Parathyroid adenoma (tissue), 2 donors: Measurements from ENCODE around the gene ACTN2.

Source experiments
- H2AFZ ChIP-seq: fragments of 300-600 bp; sonication (generic); one replicate; pipeline ENCODE4 v1.7.0; 2017; ENCODE audit warnings: antibody characterized with exemption, mild to moderate bottlenecking
- H3K27ac ChIP-seq: fragments of 300-600 bp; sonication (generic); one replicate; pipeline ENCODE4 v1.7.0; 2017
- H3K27me3 ChIP-seq: fragments of 300-600 bp; sonication (generic); one replicate; pipeline ENCODE4 v1.7.0; 2017; ENCODE audit warnings: low read length; ENCODE audit not compliant: control insufficient read depth, insufficient read depth
- H3K36me3 ChIP-seq: fragments of 300-600 bp; sonication (generic); one replicate; pipeline ENCODE4 v1.7.0; 2017; ENCODE audit warnings: low read length; ENCODE audit not compliant: control insufficient read depth, insufficient read depth
- H3K4me1 ChIP-seq: fragments of 300-600 bp; sonication (generic); one replicate; pipeline ENCODE4 v1.7.0; 2017; ENCODE audit warnings: control low read depth
- H3K4me2 ChIP-seq: fragments of 300-600 bp; sonication (generic); one replicate; pipeline ENCODE4 v1.7.0; 2017; ENCODE audit warnings: low read length
- H3K4me3 ChIP-seq: fragments of 300-600 bp; sonication (generic); one replicate; pipeline ENCODE4 v1.7.0; 2017; ENCODE audit warnings: low read depth, low read length
- H3K79me2 ChIP-seq: fragments of 300-600 bp; sonication (generic); one replicate; pipeline ENCODE4 v1.7.0; 2017; ENCODE audit warnings: control low read depth
- H3K9ac ChIP-seq: fragments of 300-600 bp; sonication (generic); one replicate; pipeline ENCODE4 v1.7.0; 2017; ENCODE audit warnings: mild to moderate bottlenecking
- H3K9me3 ChIP-seq: fragments of 300-600 bp; sonication (generic); one replicate; pipeline ENCODE4 v1.7.0; 2017; ENCODE audit warnings: low read length; ENCODE audit not compliant: control insufficient read depth
- CTCF ChIP-seq: fragments of 300-600 bp; sonication (generic); IDR thresholded peaks from one replicate; pipeline ENCODE4 v1.7.0; 2017; ENCODE audit warnings: antibody characterized with exemption, mild to moderate bottlenecking
- donor health status: primary hyperparathyroidism.

ACTN2 gene

GRCh38 chr1:236766506-236766905, 80.2 kb downstream of the ACTN2 start:
- no peaks in the 10 kb centered on the region for H3K4me1 ChIP-seq
- H3K9ac ChIP-seq = no peak overlapping the region
- no peak for TF ChIP-seq CTCF
- H2AFZ ChIP-seq = no peak overlapping the region
- no peaks in the 10 kb centered on the region for H3K36me3 ChIP-seq
- peak overlapping the region; percentile 39 for H3K4me2 ChIP-seq
- no peak overlapping the region for H3K4me3 ChIP-seq
- H3K79me2 ChIP-seq = no peaks in the 10 kb centered on the region
- no peak overlapping the region for H3K27ac ChIP-seq
- no peaks in the 10 kb centered on the region for H3K9me3 ChIP-seq
- H3K27me3 ChIP-seq = no peaks in the 10 kb centered on the region

GRCh38 chr1:236767276-236767675, 81.0 kb downstream of the ACTN2 start:
- no peaks in the 10 kb centered on the region for H3K36me3 ChIP-seq
- no peaks in the 10 kb centered on the region for H3K4me1 ChIP-seq
- H3K9me3 ChIP-seq = no peaks in the 10 kb centered on the region
- H3K9ac ChIP-seq = no peak overlapping the region
- peak overlapping the region; percentile 29 for H3K27ac ChIP-seq
- H3K4me3 ChIP-seq = no peak overlapping the region
- no peak for TF ChIP-seq CTCF
- H3K27me3 ChIP-seq = no peaks in the 10 kb centered on the region
- no peak overlapping the region for H2AFZ ChIP-seq
- no peaks in the 10 kb centered on the region for H3K79me2 ChIP-seq
- H3K4me2 ChIP-seq = no peak overlapping the region

GRCh38 chr1:236768601-236769000, 82.3 kb downstream of the ACTN2 start:
- no peak for TF ChIP-seq CTCF
- H3K27ac ChIP-seq = no peak overlapping the region

GRCh38 chr1:236773919-236774318, 87.6 kb downstream of the ACTN2 start:
- H3K4me3 ChIP-seq = no peak overlapping the region
- H3K27me3 ChIP-seq = no peaks in the 10 kb centered on the region
- H3K36me3 ChIP-seq = no peaks in the 10 kb centered on the region
- no peaks in the 10 kb centered on the region for H3K79me2 ChIP-seq
- H3K9ac ChIP-seq = no peak overlapping the region
- peak overlapping the region; percentile 34 for H2AFZ ChIP-seq
- H3K4me1 ChIP-seq = peaks cover 3% of the 10 kb centered on the region
- peak overlapping the region; percentile 63 for H3K27ac ChIP-seq
- no peaks in the 10 kb centered on the region for H3K9me3 ChIP-seq
- no peak for TF ChIP-seq CTCF
- peak overlapping the region; percentile 28 for H3K4me2 ChIP-seq

More at GRCh38 chr1:236768601-236769000, 82.3 kb downstream of the ACTN2 start:
- no peaks in the 10 kb centered on the region for H3K79me2 ChIP-seq
- no peaks in the 10 kb centered on the region for H3K36me3 ChIP-seq
- H3K9me3 ChIP-seq = no peaks in the 10 kb centered on the region
- no peak overlapping the region for H3K4me3 ChIP-seq
- H2AFZ ChIP-seq = no peak overlapping the region
- no peaks in the 10 kb centered on the region for H3K27me3 ChIP-seq
- H3K9ac ChIP-seq = no peak overlapping the region
- no peak overlapping the region for H3K4me2 ChIP-seq
- no peaks in the 10 kb centered on the region for H3K4me1 ChIP-seq

- no peaks in the 10 kb centered on the region for H3K79me2 ChIP-seq
- peak overlapping the region; percentile 33 for H2AFZ ChIP-seq
- peaks cover 3% of the 10 kb centered on the region for H3K4me1 ChIP-seq
- no peak overlapping the region for H3K9ac ChIP-seq
- no peaks in the 10 kb centered on the region for H3K9me3 ChIP-seq
- no peak overlapping the region for H3K4me2 ChIP-seq
- TF ChIP-seq CTCF = no peak
- no peaks in the 10 kb centered on the region for H3K36me3 ChIP-seq
- H3K27me3 ChIP-seq = no peaks in the 10 kb centered on the region
- no peak overlapping the region for H3K4me3 ChIP-seq
- peak overlapping the region; percentile 63 for H3K27ac ChIP-seq
Observed at GRCh38 chr1:236774926-236775325, 88.6 kb downstream of the ACTN2 start.
